ENCODE results near the gene TMEM185A.
A peak's percentile ranks its signal among the peaks of the same experiment; 100 is the strongest.
"Not testable (repeated sequence)": the region's sequence is repeated elsewhere in the genome, so short reads cannot be mapped to it uniquely, and the experiment has no call there.

The TMEM185A gene

GRCh38 chrX:149631234-149632165, at the start of gene TMEM185A:
Gene TMEM185A, minus strand, starts transcription at chrX:149631792. Its CDS starts 212 bp downstream, at chrX:149631580.
- peak; percentile 86 for DNase-seq

DNA sequence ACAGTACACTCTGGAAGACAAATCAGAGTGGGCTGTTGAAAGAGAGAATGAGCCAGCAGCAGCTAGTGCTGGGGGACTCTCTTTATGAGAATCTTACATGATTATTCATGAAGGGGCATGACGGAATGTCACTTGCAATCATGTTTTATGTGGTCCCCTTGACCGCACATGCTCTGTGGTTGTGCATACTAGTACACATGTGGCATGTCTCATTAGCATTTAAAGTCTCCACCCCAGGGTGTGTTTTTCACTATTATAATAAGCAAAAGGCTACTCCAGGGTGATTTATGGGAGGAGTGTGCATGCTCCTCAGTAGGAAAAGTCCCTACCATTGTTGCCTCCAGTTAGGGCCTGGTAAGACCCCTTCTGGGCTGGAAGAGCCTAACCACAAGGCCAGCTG, 49.6 kb upstream of the TMEM185A start:
- no peak for DNase-seq

DNA sequence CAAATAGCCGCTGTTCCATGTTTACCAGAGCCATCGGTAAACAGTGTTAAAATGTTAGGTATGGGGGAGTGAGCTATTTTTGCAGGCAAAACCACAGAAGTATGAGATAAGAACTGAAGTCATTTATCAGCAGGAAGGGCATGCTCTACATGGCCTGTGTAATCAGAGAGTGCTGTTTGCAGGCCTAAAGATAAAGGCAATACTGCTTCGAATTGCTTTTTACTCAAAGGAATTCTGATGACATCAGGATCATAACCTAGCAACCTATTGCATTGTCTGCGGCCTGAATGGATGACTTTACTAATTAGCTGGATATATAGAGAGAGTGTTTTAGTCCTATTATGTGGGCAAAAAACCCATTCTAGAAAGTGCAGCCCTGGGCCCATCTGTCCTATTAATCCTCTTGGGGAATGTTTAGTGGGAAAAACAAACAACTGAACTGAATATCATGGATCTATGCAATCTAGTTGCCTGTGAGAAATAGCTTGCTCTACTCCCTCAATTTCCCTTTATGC, 47.6 kb upstream of the TMEM185A start:
- DNase-seq = not testable (repeated sequence)

DNA sequence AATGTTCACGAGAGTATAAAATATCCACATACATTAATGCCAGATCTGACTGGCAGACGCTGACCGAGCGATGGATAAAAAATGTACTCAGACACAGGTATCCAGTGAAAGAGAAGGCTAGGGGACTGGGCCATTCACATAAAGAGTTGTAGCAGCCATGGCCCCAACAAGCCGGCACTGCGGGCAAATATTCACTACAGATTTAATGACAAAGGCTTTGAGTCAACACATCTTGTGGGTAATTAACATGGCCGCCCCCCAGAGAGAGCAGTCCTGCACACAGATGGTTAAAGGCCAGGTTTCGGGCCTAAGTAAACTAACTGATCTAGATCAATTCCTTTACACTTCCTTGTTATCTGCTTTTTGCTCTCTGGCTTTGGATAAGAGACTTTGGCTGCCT, 44.0 kb upstream of the TMEM185A start:
- DNase-seq = not testable (repeated sequence)

DNA sequence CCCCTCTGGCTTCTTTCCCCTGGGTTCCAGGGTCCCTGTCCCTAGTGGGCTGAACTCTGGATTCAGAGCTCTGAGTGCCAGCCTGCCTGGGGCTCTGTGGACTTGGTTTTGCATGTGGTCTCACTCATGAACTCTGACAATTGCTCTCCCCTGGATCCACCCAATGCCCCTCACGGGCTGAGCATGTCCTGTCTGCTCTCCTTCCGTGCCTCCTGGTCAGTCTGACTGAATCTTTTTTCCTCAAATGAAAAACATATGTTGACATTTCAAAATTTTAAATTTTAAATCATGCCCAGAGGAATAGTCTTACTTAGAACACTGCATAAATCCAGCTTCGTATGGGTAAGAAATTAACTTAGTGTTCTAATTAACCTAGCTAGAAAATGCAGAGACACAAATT, 43.5 kb upstream of the TMEM185A start:
- DNase-seq = not testable (repeated sequence)

GRCh38 chrX:149660613-149661012, 29.0 kb upstream of the TMEM185A start:
- DNase-seq = not testable (repeated sequence)

DNA sequence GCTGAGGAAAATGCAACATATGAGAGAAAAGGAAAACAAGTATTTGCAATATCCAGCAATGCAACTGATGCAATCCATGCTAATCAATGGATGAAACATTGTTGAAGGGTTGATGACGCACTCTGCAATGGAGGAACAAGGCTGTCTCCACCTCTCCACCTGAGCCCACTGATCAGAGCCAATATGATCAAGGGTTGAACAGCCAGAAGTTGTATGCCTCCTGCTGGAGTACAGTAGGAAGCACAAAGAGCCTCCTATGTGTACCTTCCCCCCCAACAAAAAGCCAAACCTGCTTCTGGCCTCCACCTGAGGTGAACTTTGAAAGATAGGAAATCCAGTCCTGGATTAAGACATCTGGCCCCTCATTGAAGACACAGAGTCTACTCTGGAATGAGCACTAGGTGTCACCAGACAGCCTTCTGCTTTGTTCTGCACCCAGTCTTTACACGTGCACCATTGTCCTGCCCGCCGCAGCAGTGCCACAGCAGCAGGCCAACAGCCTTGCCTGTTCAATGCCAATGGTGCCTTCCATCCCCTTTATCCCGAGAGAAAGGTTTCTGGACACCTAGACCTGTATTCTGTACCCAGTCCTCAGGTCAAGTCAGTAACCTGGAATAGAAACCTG, 24.8 kb upstream of the TMEM185A start:
- DNase-seq = not testable (repeated sequence)

- no peak for DNase-seq
Measured at GRCh38 chrX:149652232-149652981, 20.8 kb upstream of the TMEM185A start.

DNA sequence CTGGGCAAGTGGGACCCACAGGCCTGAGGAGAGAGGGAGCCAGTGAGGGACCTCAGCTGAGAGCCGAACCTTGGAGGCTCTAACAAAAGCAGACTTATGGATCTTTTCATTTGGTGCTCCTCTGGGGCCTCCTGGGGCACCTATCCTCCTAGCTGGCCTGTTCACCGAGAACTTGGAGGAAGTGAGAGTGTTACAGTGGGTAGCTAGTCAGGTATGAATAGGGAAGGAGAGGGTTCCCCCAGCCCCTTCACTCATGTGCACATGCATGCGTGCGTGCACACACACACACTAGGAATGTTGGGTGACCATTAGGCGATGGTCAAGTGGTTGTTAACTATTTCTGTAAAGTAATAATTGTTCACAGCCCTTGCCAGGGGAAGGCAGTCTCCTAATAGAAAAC, 18.6 kb upstream of the TMEM185A start:
- no peak for DNase-seq

DNA sequence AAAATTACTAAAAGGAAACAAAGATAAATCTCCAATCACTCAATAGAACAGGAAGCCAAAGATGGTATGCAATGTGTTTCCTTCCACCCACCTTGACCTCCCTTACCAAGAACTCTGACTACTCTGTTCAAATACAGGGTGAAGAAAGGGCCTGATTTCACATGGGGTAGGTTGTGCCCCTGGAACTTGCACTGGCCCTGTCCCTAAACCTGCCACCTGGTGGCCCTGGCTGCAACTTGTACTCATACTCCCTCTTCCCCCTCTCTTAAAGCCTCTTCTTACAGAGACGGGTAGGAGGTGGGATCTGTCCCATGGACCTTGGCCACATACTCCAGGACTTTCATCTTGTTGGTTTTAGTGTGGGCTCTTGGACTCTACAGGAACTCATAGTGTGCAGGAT, 17.3 kb upstream of the TMEM185A start:
- DNase-seq = no peak

GRCh38 chrX:149647505-149647904, 15.9 kb upstream of the TMEM185A start:
- no peak for DNase-seq

DNA sequence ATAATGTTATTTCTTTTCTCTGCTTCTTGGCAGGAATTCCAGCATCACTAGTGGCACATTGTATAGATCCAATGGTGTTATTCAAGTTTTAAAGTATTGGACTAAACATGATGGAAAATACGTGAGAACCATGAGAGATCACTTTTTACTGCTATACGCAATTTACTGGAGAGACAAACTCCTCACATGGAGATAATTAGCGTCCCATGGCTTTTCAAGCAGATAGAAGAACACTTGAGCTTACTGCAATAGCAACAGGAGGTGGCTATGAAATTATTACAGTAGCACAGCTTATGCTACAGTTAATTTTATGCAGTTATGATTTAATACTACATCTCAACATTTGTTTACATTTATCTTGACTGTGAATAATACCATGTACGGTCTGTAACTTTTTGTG, 11.9 kb upstream of the TMEM185A start:
- no peak for DNase-seq

GRCh38 chrX:149641835-149642234, 10.2 kb upstream of the TMEM185A start:
- DNase-seq = no peak

GRCh38 chrX:149641432-149641831, 9.8 kb upstream of the TMEM185A start:
- no peak for DNase-seq

DNA sequence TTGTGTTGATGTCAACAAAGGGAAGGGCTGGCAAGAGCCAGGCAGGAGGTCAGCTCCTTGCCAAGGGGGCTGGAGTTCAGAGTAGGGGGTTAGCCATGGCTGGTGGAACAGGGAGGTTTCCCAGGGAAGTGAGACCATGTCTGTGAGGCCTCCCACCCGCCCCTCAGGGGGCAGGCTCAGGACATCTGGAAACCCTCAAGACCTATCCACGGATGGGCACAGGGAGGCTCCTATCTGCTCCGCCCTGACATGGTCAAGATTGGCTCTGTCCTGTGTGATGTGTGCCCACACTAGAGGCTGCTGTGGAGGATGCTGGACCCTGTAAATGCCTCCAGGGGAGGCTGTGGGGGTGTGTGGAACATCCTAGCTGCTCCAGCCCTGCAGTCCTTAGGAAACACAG, 8.0 kb upstream of the TMEM185A start:
- no peak for DNase-seq

- no peak for DNase-seq
Measured at GRCh38 chrX:149638860-149639259, 7.3 kb upstream of the TMEM185A start.

DNA sequence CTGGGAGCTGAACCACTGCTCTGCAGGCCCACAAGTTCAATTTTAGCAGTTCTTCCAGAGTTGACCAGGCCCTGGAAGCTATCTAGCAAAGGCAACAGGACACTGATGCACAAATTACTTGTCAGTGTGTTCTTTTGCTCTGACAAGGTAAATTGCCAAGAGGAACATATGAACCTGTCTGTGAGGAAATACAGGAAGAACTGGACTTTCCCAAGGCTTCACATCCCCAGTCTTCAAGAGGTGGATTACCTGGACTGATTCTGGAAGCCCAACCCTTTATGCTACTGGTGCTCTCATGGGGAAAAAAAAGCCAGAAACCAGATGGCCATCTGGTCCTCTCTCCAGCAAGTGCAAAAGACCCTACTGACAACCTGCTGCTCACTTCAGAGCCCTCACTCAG, 1.9 kb upstream of the TMEM185A start:
- DNase-seq = no peak

DNA sequence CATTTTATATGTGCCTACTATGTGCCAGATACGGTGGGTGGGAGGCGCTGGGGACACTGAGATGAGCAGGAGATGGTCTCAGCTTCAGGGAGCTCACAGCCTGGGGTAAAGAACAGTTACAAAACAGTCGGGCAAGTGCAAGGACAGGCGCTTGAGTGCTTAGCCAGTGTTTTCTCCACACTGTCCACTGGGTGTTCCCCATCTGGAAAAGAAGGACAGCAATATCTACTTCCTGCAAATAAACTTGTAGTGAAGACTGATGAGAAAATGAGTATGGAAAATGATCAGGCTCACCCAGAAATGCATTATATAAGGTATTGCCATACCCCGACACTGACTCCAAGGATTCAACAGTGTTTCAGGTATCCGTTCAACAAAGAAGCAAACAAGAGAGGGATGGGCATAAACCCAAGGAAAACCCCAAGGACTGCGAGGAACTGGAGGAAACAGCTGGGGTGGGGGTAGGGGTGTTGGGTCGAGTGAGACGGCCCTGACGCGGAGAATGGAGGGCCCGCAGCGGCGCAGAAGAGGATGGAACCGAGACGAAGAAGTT, 835 bp downstream of the TMEM185A start:
- peak; percentile 42 for DNase-seq

DNA sequence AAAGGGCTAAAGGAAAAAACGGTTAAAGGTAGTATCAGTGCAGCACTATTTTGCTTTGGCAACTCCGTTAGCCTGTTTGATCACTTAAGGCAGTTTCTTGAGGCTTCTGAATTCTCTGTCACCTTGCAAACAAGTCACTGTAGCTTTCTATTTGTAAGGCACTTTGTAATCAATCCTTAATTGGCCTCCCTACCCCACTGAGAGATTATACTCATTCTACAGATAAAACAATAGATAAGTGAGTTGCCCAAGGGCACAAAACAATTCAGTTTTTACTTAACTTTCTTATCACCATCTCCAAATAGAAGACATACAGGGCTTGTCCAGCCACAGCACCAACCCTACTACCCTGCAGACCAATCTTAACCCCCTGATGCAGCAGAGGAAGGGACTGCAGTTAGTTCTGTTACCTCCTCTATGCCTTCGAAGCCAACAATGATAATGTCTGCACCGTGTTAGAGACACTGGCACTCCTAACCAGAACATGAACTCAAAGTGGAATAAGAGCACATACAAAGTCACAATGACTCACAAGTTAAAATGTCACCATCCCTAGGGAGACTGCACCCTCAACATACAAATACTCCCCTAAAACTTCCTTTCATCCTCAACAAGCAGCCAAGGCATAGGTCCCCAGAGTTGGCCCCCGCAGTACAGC, 1.7 kb downstream of the TMEM185A start:
- no peak for DNase-seq

GRCh38 chrX:149628768-149629167, 2.8 kb downstream of the TMEM185A start:
- DNase-seq = no peak

DNA sequence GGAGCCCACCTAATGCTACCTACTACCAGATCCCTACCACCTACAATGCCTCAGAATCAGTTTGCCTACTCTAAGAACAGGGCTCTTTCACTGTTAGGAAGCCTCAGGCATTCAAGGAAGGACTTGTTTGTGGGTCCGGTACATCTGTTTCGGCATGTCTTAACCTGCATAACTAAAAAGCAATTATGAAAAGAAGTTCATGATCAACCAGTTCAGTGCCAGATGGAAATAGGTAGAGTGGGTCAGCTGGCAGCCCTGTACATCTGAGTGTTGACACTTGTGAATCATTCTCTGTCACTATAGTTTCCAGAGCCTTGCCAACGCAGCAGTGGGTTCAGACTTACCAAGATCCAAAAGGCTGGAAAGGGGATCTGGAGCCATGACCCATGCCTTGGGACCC, 3.3 kb downstream of the TMEM185A start:
- no peak for DNase-seq

- not testable (repeated sequence) for DNase-seq
Measured at GRCh38 chrX:149626829-149627228, 4.8 kb downstream of the TMEM185A start.

Data from eye (tissue), 1 donor.